VCaP (cell line): ENCODE data around the gene MB21D2.

Experiments
- H3K27ac ChIP-seq: fragments of 450-650 bp; 2 replicates; pipeline ENCODE4 v1.5.1; 2017
- CTCF ChIP-seq: fragments of 450-650 bp; conservative IDR thresholded peaks from 2 replicates; pipeline ENCODE4 v1.5.1; 2017; ENCODE audit warnings: mild to moderate bottlenecking, moderate library complexity

MB21D2 gene

GRCh38 chr3:192842711-192843110 lies 74.9 kb downstream of the MB21D2 start:
- no peak overlapping the region for H3K27ac ChIP-seq

GRCh38 chr3:192842138-192842537 lies 75.5 kb downstream of the MB21D2 start:
- no peak overlapping the region for H3K27ac ChIP-seq
- TF ChIP-seq CTCF: no peak

More at GRCh38 chr3:192842711-192843110, 74.9 kb downstream of the MB21D2 start:
- no peak for TF ChIP-seq CTCF

GRCh38 chr3:192841428-192841827 lies 76.2 kb downstream of the MB21D2 start:
- TF ChIP-seq CTCF: no peak
- H3K27ac ChIP-seq: no peak overlapping the region

- no peak for TF ChIP-seq CTCF
- H3K27ac ChIP-seq: no peak overlapping the region
Measured at GRCh38 chr3:192840143-192840836, 77.4 kb downstream of the MB21D2 start.

GRCh38 chr3:192835818-192836815 lies 81.5 kb downstream of the MB21D2 start:
- no peak overlapping the region for H3K27ac ChIP-seq
- TF ChIP-seq CTCF: no peak

- no peak overlapping the region for H3K27ac ChIP-seq
- no peak for TF ChIP-seq CTCF
Measured at GRCh38 chr3:192834428-192834827, 83.2 kb downstream of the MB21D2 start.

GRCh38 chr3:192833177-192833890 lies 84.3 kb downstream of the MB21D2 start:
- TF ChIP-seq CTCF: no peak
- no peak overlapping the region for H3K27ac ChIP-seq
